ENCODE measurements around the gene PAIP2. TPM values are rescaled to one million over a fixed set of nuclear protein-coding genes. Genes with fewer than 3 reads are reported as not detected.

Gene PAIP2
- total and polyA plus RNA-seq, 2 of the 4 experiments (the other 2 are of a cell fraction) = 41.9 to 59.5 TPM

- H4K5ac ChIP-seq (ENCODE audit: low read depth, low read length) = no peak overlapping the region
- no peak overlapping the region for H2AFZ ChIP-seq (replicated peaks; ENCODE audit: low read length, poor library complexity)
- H3K18ac ChIP-seq (ENCODE audit: low read depth, low read length) = no peak overlapping the region
- ChIA-PET CTCF (no interaction called here), POLR2A (ENCODE audit: unreplicated experiment) (no interaction called here)
- dilution Hi-C loops (cut with HindIII; ENCODE audit: low sequenced_read_pairs, unreplicated experiment) = no loop called here
- H2BK120ac ChIP-seq (ENCODE audit: low read depth, low read length) = no peak overlapping the region
- H3K27ac ChIP-seq (ENCODE audit: insufficient read depth, low read length) = no peak overlapping the region
- no peak overlapping the region for H2AK9ac ChIP-seq (replicated peaks; ENCODE audit: low read depth, low read length, poor library complexity)
- H3K9ac ChIP-seq (ENCODE audit: low read depth, low read length) = no peak overlapping the region
- H4K20me1 ChIP-seq (ENCODE audit: insufficient read depth, low read length) = no peaks in the 10 kb centered on the region
- H3K23ac ChIP-seq (ENCODE audit: low read depth, low read length) = no peak overlapping the region
- no TSS peak for BruUV-seq (replicated peaks)
- DNase-seq (no peak), ATAC-seq (ENCODE audit: low read depth) (no peak)
- H3K36me3 ChIP-seq (ENCODE audit: control insufficient read depth, insufficient read depth, low read length) = no peaks in the 10 kb centered on the region
- no peak overlapping the region for H2BK5ac ChIP-seq (ENCODE audit: low read depth, low read length, poor library complexity, severe bottlenecking)
- H3K14ac ChIP-seq (replicated peaks; ENCODE audit: low read depth, low read length) = no peak overlapping the region
- no peaks in the 10 kb centered on the region for H3K9me3 ChIP-seq (ENCODE audit: control insufficient read depth, insufficient read depth, low read length)
- no peaks in the 10 kb centered on the region for H3K79me1 ChIP-seq (ENCODE audit: low read depth in 1 of 2, low read length in 2 of 2)
- H3K4me3 ChIP-seq (ENCODE audit: insufficient read depth, low read depth, low read length) = no peak overlapping the region
- no peak overlapping the region for H3K4ac ChIP-seq (ENCODE audit: low read depth, low read length)
- in situ Hi-C loops (cut with MboI; ENCODE audit: low sequenced_read_pairs) = no loop called here
- no peak overlapping the region for H2BK20ac ChIP-seq (ENCODE audit: low read depth, low read length)
- no peaks in the 10 kb centered on the region for H3K27me3 ChIP-seq (ENCODE audit: control insufficient read depth, insufficient read depth, low read length)
- H3K4me2 ChIP-seq (ENCODE audit: low read depth, low read length) = no peak overlapping the region
- WGBS, 2 experiments (ENCODE audit: extremely low coverage in 2 of 2, insufficient read length in 1 of 2) = 92% methylated on average over 2 of the region's 7 CpGs; no CpG with 5 or more reads in 1 of the 2 experiments
- no peak overlapping the region for H2BK15ac ChIP-seq (ENCODE audit: low read depth, low read length)
- peaks cover 5% of the 10 kb centered on the region; the same call in 1 of the 2 replicates for H3K4me1 ChIP-seq (ENCODE audit: control insufficient read depth, insufficient read depth, low read length)
- H3K9me1 ChIP-seq (ENCODE audit: insufficient read depth, low read length) = no peaks in the 10 kb centered on the region
- no peak overlapping the region for H3K56ac ChIP-seq (ENCODE audit: extremely low read depth, insufficient read depth, low read length)
- intact Hi-C loops (cut with micrococcal nuclease) = no loop called here
- no peak overlapping the region for H2AK5ac ChIP-seq (ENCODE audit: low read depth, low read length)
- H4K8ac ChIP-seq (ENCODE audit: low read depth in 2 of 2, low read length in 2 of 2) = no peak overlapping the region
- TF ChIP-seq USF2 (IDR thresholded peaks at IDR 0.05; ENCODE audit: low read depth, low read length) (no peak), NFE2L2 (IDR thresholded peaks at IDR 0.05; ENCODE audit: low read depth, low read length) (no peak), FOS (IDR thresholded peaks at IDR 0.05; ENCODE audit: low read depth, low read length) (no peak), POLR2A (IDR thresholded peaks at IDR 0.05; ENCODE audit: low read depth, low read length) (no peak), MAZ (IDR thresholded peaks at IDR 0.05; ENCODE audit: borderline replicate concordance, low read depth, low read length) (no peak), MXI1 (IDR thresholded peaks at IDR 0.05; ENCODE audit: borderline replicate concordance, low read depth, low read length) (no peak), RAD21 (IDR thresholded peaks at IDR 0.05; ENCODE audit: low read length) (no peak), BHLHE40 (IDR thresholded peaks at IDR 0.05; ENCODE audit: low read depth, low read length) (no peak), MAFK (IDR thresholded peaks at IDR 0.05; ENCODE audit: low read depth, low read length) (no peak), RCOR1 (IDR thresholded peaks at IDR 0.05; ENCODE audit: insufficient replicate concordance, low read length) (no peak), SMC3 (IDR thresholded peaks at IDR 0.05; ENCODE audit: low read depth, low read length) (no peak), CHD1 (IDR thresholded peaks at IDR 0.05; ENCODE audit: low read depth, low read length) (no peak), CEBPB (IDR thresholded peaks at IDR 0.05; ENCODE audit: low read depth, low read length) (no peak), RFX5 (IDR thresholded peaks at IDR 0.05; ENCODE audit: low read depth, low read length) (no peak)
- TF ChIP-seq, protein P1, sequence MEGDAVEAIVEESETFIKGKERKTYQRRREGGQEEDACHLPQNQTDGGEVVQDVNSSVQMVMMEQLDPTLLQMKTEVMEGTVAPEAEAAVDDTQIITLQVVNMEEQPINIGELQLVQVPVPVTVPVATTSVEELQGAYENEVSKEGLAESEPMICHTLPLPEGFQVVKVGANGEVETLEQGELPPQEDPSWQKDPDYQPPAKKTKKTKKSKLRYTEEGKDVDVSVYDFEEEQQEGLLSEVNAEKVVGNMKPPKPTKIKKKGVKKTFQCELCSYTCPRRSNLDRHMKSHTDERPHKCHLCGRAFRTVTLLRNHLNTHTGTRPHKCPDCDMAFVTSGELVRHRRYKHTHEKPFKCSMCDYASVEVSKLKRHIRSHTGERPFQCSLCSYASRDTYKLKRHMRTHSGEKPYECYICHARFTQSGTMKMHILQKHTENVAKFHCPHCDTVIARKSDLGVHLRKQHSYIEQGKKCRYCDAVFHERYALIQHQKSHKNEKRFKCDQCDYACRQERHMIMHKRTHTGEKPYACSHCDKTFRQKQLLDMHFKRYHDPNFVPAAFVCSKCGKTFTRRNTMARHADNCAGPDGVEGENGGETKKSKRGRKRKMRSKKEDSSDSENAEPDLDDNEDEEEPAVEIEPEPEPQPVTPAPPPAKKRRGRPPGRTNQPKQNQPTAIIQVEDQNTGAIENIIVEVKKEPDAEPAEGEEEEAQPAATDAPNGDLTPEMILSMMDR (conservative IDR thresholded peaks at IDR 0.05; ENCODE audit: low read depth, low read length) = no peak
- TF ChIP-seq, protein P2, sequence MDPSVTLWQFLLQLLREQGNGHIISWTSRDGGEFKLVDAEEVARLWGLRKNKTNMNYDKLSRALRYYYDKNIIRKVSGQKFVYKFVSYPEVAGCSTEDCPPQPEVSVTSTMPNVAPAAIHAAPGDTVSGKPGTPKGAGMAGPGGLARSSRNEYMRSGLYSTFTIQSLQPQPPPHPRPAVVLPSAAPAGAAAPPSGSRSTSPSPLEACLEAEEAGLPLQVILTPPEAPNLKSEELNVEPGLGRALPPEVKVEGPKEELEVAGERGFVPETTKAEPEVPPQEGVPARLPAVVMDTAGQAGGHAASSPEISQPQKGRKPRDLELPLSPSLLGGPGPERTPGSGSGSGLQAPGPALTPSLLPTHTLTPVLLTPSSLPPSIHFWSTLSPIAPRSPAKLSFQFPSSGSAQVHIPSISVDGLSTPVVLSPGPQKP (IDR thresholded peaks at IDR 0.05; ENCODE audit: borderline replicate concordance, low read depth, low read length) = no peak
- H4K91ac ChIP-seq (ENCODE audit: insufficient read depth, low read depth, low read length) = no peak overlapping the region
Observed at GRCh38 chr5:139383993-139384590, 42.4 kb downstream of the PAIP2 start.

All from IMR-90 (cell line).